ENCODE measurements around the gene PILRB. TPM values are rescaled to one million over a fixed set of nuclear protein-coding genes. Genes with fewer than 3 reads are reported as not detected.
"Not testable (repeated sequence)": the region's sequence is repeated elsewhere in the genome, so short reads cannot be mapped to it uniquely, and the experiment has no call there.

Gene PILRB
- total RNA-seq, 1 experiment from 2014 or later = 50.1 TPM

DNA sequence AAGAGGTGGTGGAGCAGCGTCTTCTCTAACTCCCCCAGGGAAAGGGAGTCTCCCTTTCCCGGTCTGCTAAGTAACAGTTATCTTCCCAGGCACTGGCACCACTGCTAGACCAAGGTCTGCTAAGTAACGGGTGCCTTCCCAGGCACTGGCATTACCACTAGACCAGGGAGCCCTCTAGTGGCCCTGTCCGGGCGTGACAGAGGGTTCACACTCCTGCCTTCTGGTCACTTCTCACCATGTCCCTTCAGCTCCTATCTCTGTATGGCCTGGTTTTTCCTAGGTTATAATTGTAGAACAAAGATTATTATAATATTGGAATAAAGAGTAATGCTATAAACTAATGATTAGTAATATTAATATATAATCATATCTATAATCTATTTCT, 12.6 kb upstream of the PILRB start:
- H4K8ac ChIP-seq (replicated peaks; ENCODE audit: insufficient read length, low read depth, low read length); H4K5ac ChIP-seq (ENCODE audit: insufficient read length, low read depth, low read length); H3K27ac Mint-ChIP-seq; H3K9me3 ChIP-seq (ENCODE audit: control insufficient read depth, low read depth, low read length); H3K56ac ChIP-seq (ENCODE audit: insufficient read length, low read depth, low read length); H3K23ac ChIP-seq (ENCODE audit: insufficient read length, low read depth, low read length); H2BK120ac ChIP-seq (ENCODE audit: low read depth, low read length, poor library complexity, severe bottlenecking); H3K4me1 Mint-ChIP-seq; H3K9me3 Mint-ChIP-seq; H3K18ac ChIP-seq (ENCODE audit: insufficient read length, low read depth, low read length); H3T11ph ChIP-seq (ENCODE audit: low read length); H3K27me3 ChIP-seq (ENCODE audit: insufficient read depth, low read length); H2BK12ac ChIP-seq (ENCODE audit: insufficient read length, low read depth, low read length); H3K27ac ChIP-seq (ENCODE audit: insufficient read length, low read depth, low read length); H3K23me2 ChIP-seq (ENCODE audit: insufficient read length, low read depth, low read length, poor library complexity, severe bottlenecking); H3K27me3 Mint-ChIP-seq (ENCODE audit: low read depth); H2BK5ac ChIP-seq (ENCODE audit: insufficient read length, low read length); H3K4me2 ChIP-seq (ENCODE audit: insufficient read depth, insufficient read length, low read length); H2BK15ac ChIP-seq (ENCODE audit: low read depth, low read length); H3K4me3 Mint-ChIP-seq; H3K79me1 ChIP-seq (ENCODE audit: insufficient read depth, low read depth, low read length, poor library complexity, severe bottlenecking); H3K4me1 ChIP-seq (ENCODE audit: insufficient read depth, low read length); H3K4ac ChIP-seq (ENCODE audit: low read depth, low read length); H3K14ac ChIP-seq (ENCODE audit: insufficient read depth, low read length); H4K91ac ChIP-seq (ENCODE audit: insufficient read length, low read depth, low read length); H4K20me1 ChIP-seq (ENCODE audit: control insufficient read depth, insufficient read depth, insufficient read length); H2AK5ac ChIP-seq (ENCODE audit: insufficient read length, low read length); H3K79me2 ChIP-seq (ENCODE audit: insufficient read depth, low read length); H2BK20ac ChIP-seq (ENCODE audit: low read depth, low read length, poor library complexity, severe bottlenecking); H2AFZ ChIP-seq (ENCODE audit: low read length); H3K9ac ChIP-seq (ENCODE audit: extremely low read depth, insufficient read length, low read length): not testable (repeated sequence)
- peaks cover 43 to 80% (median 71%) of the 10 kb centered on the region in 3 experiments for H3K36me3 Mint-ChIP-seq (ENCODE audit: insufficient read depth in 1 of 3, low read depth in 3 of 3)
- DNase-seq = peak; percentile 53
- TF ChIP-seq, protein P1, sequence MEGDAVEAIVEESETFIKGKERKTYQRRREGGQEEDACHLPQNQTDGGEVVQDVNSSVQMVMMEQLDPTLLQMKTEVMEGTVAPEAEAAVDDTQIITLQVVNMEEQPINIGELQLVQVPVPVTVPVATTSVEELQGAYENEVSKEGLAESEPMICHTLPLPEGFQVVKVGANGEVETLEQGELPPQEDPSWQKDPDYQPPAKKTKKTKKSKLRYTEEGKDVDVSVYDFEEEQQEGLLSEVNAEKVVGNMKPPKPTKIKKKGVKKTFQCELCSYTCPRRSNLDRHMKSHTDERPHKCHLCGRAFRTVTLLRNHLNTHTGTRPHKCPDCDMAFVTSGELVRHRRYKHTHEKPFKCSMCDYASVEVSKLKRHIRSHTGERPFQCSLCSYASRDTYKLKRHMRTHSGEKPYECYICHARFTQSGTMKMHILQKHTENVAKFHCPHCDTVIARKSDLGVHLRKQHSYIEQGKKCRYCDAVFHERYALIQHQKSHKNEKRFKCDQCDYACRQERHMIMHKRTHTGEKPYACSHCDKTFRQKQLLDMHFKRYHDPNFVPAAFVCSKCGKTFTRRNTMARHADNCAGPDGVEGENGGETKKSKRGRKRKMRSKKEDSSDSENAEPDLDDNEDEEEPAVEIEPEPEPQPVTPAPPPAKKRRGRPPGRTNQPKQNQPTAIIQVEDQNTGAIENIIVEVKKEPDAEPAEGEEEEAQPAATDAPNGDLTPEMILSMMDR (conservative IDR thresholded peaks at IDR 0.05) = peak; percentile 65
- WGBS (ENCODE audit: extremely low coverage, insufficient read length, low lambda C conversion rate) = no CpG with 5 or more reads among the region's 5 CpGs

Data from H9 (cell line).